C4-2B (cell line): ENCODE measurements around the gene VPS13D.
A peak's percentile ranks its signal among the peaks of the same experiment; 100 is the strongest.

Source experiments
- H3K27ac ChIP-seq: fragments of 450-650 bp; 2 replicates; pipeline ENCODE4 v1.5.1; 2017
- ZFX ChIP-seq: fragments of 450-650 bp; IDR thresholded peaks from 2 replicates; pipeline ENCODE4 v1.6.1; 2017
- TF ChIP-seq, protein P1 (sequence below): fragments of 450-650 bp; conservative IDR thresholded peaks from 2 replicates; pipeline ENCODE4 v1.5.1; 2017; ENCODE audit warnings: mild to moderate bottlenecking

VPS13D gene

GRCh38 chr1:12333036-12333785 lies 103.4 kb downstream of the VPS13D start:
- H3K27ac ChIP-seq, result no peak overlapping the region
- TF ChIP-seq, protein P1, sequence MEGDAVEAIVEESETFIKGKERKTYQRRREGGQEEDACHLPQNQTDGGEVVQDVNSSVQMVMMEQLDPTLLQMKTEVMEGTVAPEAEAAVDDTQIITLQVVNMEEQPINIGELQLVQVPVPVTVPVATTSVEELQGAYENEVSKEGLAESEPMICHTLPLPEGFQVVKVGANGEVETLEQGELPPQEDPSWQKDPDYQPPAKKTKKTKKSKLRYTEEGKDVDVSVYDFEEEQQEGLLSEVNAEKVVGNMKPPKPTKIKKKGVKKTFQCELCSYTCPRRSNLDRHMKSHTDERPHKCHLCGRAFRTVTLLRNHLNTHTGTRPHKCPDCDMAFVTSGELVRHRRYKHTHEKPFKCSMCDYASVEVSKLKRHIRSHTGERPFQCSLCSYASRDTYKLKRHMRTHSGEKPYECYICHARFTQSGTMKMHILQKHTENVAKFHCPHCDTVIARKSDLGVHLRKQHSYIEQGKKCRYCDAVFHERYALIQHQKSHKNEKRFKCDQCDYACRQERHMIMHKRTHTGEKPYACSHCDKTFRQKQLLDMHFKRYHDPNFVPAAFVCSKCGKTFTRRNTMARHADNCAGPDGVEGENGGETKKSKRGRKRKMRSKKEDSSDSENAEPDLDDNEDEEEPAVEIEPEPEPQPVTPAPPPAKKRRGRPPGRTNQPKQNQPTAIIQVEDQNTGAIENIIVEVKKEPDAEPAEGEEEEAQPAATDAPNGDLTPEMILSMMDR, result no peak
- TF ChIP-seq ZFX, result no peak

GRCh38 chr1:12335815-12336214 lies 106.0 kb downstream of the VPS13D start:
- H3K27ac ChIP-seq, result no peak overlapping the region
- TF ChIP-seq ZFX, result no peak
- TF ChIP-seq, protein P1, result no peak

DNA sequence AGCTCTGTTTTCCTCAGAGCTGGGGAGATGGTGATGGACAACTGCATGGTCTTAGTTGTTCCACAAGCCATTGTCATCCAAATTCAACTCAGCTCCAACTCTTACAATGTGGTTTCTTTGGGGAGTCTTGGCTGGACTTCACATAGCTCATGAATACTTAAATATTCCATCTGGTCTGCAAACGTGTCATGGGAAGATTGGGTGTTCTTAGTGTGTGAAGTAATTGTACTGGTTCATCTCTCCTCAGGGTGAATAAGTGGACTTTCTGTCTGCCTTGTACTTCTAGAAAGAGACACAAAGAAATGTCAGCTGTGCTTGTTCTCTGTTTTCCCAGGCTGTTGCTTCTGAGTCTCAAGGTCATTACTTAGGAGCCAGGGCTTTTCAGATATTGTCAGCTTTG lies 106.6 kb downstream of the VPS13D start:
- TF ChIP-seq, protein P1, result no peak
- TF ChIP-seq ZFX, result no peak
- H3K27ac ChIP-seq, result no peak overlapping the region

- no peak overlapping the region for H3K27ac ChIP-seq
- TF ChIP-seq, protein P1, result no peak
- TF ChIP-seq ZFX, result no peak
These were observed 108.2 kb downstream of the VPS13D start for GRCh38 chr1:12338017-12338416.

DNA sequence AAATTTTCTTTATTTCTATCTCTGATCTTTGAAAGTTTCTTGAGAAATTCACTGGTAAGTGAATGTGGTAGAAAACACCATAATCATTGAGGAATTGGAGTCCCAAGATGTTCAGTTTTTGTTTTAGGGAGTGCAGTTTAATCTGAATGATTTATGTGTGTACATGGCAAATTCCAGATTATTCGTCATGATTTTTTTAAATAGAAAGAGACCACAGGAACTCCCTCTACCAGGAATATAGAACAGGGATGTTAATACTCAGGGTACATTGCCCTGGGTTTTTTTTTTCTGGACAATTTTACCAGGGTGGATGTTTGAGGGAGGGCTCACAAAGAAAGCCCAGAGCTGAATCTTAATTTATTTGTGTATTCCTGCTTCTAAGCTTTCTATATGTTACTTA lies 109.0 kb downstream of the VPS13D start:
- TF ChIP-seq ZFX, result no peak
- TF ChIP-seq, protein P1, result no peak
- no peak overlapping the region for H3K27ac ChIP-seq

DNA sequence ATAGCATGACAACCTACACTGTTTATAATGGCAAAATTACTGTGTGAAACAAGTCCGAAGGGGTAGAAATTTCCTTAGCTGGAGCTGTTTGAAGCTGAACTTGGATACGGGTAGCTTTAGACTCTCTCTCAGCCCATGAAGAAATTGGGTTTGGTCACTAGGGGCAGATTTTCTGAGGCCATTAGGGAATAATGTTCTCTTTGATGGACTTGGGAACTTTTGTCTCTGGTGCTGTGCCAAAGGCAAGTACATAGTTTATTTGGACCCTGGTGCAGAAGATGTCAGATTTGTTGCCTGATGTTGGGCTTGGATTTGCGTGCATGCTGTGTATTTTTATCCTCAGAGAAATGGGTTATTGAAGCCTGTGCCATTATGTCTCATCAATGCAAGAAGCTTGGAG lies 109.6 kb downstream of the VPS13D start:
- TF ChIP-seq, protein P1, result peak; percentile 22
- no peak for TF ChIP-seq ZFX
- H3K27ac ChIP-seq, result no peak overlapping the region

GRCh38 chr1:12339811-12340543 lies 110.1 kb downstream of the VPS13D start:
- no peak overlapping the region for H3K27ac ChIP-seq
- TF ChIP-seq ZFX, result no peak
- TF ChIP-seq, protein P1, result no peak
